ENCODE results near the gene RIN3. TPM values are rescaled to one million over a fixed set of nuclear protein-coding genes. Genes with fewer than 3 reads are reported as not detected.

RIN3 gene
- total RNA-seq, 3 donors from 2014 or later, result 10.7 to 19.7 (median 12.1) TPM

GRCh38 chr14:92528486-92529100 lies 15.0 kb downstream of the RIN3 start:
- TF ChIP-seq POLR2AphosphoS5 (IDR thresholded peaks at IDR 0.05) (no peak), POLR2A (IDR thresholded peaks at IDR 0.05) (no peak), CTCF (IDR thresholded peaks at IDR 0.05) (no peak)
- H3K4me3 ChIP-seq, result no peak overlapping the region
- no peaks in the 10 kb centered on the region for H3K9me3 ChIP-seq
- no peak overlapping the region for H3K27ac ChIP-seq
- H3K27me3 ChIP-seq, result no peaks in the 10 kb centered on the region
- intact Hi-C loops (cut with DNase I; ENCODE audit: low total_unique reads), result loop anchor here (10.0 kb wide), 1 partner anchor 54 kb away; no protein-coding TSS in a partner anchor
- H3K36me3 ChIP-seq, result no peaks in the 10 kb centered on the region
- no peaks in the 10 kb centered on the region for H3K4me1 ChIP-seq
- no peak for DNase-seq (ENCODE audit: low spot score in 2 of 2)

- no peak for DNase-seq (ENCODE audit: low spot score in 2 of 2)
- Histone ChIP-seq H3K9me3 (no peaks in the 10 kb centered on the region), H3K4me3 (no peak overlapping the region), H3K36me3 (no peaks in the 10 kb centered on the region), H3K4me1 (no peaks in the 10 kb centered on the region), H3K27ac (no peak overlapping the region), H3K27me3 (no peaks in the 10 kb centered on the region)
- TF ChIP-seq POLR2A (IDR thresholded peaks at IDR 0.05) (no peak), CTCF (IDR thresholded peaks at IDR 0.05) (no peak), POLR2AphosphoS5 (IDR thresholded peaks at IDR 0.05) (no peak)
- intact Hi-C loops (cut with DNase I; ENCODE audit: low total_unique reads), result loop anchor here (10.0 kb wide), 1 partner anchor 55 kb away; no protein-coding TSS in a partner anchor
Observed at GRCh38 chr14:92529903-92530302, 16.3 kb downstream of the RIN3 start.

- Histone ChIP-seq H3K27me3 (no peaks in the 10 kb centered on the region), H3K36me3 (no peaks in the 10 kb centered on the region), H3K27ac (no peak overlapping the region), H3K9me3 (no peaks in the 10 kb centered on the region), H3K4me1 (no peaks in the 10 kb centered on the region), H3K4me3 (no peak overlapping the region)
- intact Hi-C loops (cut with DNase I; ENCODE audit: low total_unique reads), result no loop called here
- DNase-seq (ENCODE audit: low spot score in 2 of 2), result no peak
- TF ChIP-seq POLR2AphosphoS5 (IDR thresholded peaks at IDR 0.05) (no peak), CTCF (IDR thresholded peaks at IDR 0.05) (no peak), POLR2A (IDR thresholded peaks at IDR 0.05) (no peak)
Observed at GRCh38 chr14:92531106-92531873, 17.7 kb downstream of the RIN3 start.

- no peak overlapping the region for H3K4me3 ChIP-seq
- H3K27me3 ChIP-seq, result no peaks in the 10 kb centered on the region
- intact Hi-C loops (cut with DNase I; ENCODE audit: low total_unique reads), result loop anchor here (2.0 kb wide), 1 partner anchor 50 kb away; no protein-coding TSS in a partner anchor
- H3K27ac ChIP-seq, result no peak overlapping the region
- H3K36me3 ChIP-seq, result no peaks in the 10 kb centered on the region
- no peaks in the 10 kb centered on the region for H3K4me1 ChIP-seq
- H3K9me3 ChIP-seq, result no peaks in the 10 kb centered on the region
- TF ChIP-seq POLR2AphosphoS5 (IDR thresholded peaks at IDR 0.05), result no peak
- no peak for TF ChIP-seq POLR2A (IDR thresholded peaks at IDR 0.05)
- TF ChIP-seq CTCF (IDR thresholded peaks at IDR 0.05), result no peak
- no peak for DNase-seq (ENCODE audit: low spot score in 2 of 2)
Observed at GRCh38 chr14:92532490-92533163, 19.0 kb downstream of the RIN3 start.
